Measurements from ENCODE around the gene ZNF618. TPM values are rescaled to one million over a fixed set of nuclear protein-coding genes. Genes with fewer than 3 reads are reported as not detected.

Gene ZNF618
- total RNA-seq, 2 donors from 2014 or later, result 1.4 to 3.0 TPM

DNA sequence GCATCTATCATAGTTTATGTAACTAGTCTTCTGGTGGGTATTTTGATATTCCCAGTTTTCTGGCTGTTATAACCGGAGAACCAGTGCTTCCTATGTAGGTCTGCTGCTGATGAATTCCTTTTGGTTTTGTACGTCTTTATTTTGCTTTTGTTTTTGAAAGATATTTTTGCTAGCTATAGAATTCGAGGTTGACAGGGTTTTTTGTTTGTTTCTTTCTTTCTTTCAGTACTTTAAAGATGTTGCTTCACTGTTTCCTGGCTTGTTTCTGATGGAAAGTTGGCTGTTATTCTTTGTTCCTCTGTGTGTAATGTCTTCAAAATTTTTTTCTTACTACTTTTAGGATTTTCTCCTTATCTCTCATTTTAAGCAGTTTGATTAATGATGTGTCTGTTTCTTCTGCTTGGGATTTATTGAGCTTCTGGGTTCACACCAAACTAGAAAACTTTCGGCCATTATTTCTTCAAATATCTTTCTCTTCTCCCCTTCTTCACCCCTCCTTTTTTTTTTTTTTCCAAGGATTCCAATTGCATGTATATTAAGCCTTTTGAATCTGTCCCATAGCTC is 27.5 kb downstream of the ZNF618 start:
- DNase-seq (ENCODE audit: low spot score), result no peak
- Histone ChIP-seq H3K4me1 (no peaks in the 10 kb centered on the region), H3K36me3 (no peaks in the 10 kb centered on the region), H3K9me3 (peaks cover 0 to 11% of the 10 kb centered on the region in 2 donors), H3K4me3 (no peak overlapping the region), H3K27ac (no peak overlapping the region), H3K27me3 (no peaks in the 10 kb centered on the region)
- TF ChIP-seq, protein P1, sequence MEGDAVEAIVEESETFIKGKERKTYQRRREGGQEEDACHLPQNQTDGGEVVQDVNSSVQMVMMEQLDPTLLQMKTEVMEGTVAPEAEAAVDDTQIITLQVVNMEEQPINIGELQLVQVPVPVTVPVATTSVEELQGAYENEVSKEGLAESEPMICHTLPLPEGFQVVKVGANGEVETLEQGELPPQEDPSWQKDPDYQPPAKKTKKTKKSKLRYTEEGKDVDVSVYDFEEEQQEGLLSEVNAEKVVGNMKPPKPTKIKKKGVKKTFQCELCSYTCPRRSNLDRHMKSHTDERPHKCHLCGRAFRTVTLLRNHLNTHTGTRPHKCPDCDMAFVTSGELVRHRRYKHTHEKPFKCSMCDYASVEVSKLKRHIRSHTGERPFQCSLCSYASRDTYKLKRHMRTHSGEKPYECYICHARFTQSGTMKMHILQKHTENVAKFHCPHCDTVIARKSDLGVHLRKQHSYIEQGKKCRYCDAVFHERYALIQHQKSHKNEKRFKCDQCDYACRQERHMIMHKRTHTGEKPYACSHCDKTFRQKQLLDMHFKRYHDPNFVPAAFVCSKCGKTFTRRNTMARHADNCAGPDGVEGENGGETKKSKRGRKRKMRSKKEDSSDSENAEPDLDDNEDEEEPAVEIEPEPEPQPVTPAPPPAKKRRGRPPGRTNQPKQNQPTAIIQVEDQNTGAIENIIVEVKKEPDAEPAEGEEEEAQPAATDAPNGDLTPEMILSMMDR (IDR thresholded peaks at IDR 0.05), result no peak

DNA sequence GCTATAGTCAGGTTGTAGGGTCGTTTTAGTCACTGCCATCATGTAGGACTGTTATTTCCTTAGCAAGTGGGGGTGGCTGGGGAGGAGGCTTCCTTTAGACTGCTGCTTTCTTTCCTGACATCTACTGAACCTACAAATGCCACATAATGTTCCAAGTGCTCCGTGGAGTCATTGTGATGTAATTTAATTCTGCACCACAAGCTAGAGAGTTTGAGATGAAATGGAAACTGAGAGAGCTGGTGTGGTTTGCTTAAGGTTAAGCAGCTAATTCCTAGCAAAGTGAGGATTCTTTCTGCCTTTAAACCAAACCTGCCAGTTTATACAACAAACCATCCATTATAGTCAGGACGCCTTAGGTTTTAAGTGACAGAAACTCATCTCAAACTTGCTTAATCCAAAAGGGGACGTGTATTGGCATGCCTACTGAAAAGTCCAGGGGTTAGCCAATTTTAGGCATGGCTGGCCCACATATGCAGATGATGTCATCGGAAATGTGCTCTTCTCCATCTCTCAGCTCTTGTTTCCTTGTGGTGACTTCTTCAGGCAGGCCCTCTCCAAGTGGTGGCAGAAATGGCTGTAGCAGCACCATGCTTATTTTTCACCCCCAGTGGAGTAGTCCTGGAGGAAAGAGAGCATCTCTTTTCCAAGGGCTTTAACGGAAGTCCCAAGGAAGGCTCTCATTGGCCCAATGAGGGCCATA is 30.5 kb downstream of the ZNF618 start:
- TF ChIP-seq, protein P1 (IDR thresholded peaks at IDR 0.05), result no peak
- no peak overlapping the region for H3K4me3 ChIP-seq
- DNase-seq (ENCODE audit: low spot score), result peak; percentile 38
- H3K9me3 ChIP-seq, result peaks cover 0 to 11% of the 10 kb centered on the region in 2 donors
- H3K4me1 ChIP-seq, result no peaks in the 10 kb centered on the region
- H3K27ac ChIP-seq, result no peak overlapping the region
- H3K36me3 ChIP-seq, result no peaks in the 10 kb centered on the region
- no peaks in the 10 kb centered on the region for H3K27me3 ChIP-seq

DNA sequence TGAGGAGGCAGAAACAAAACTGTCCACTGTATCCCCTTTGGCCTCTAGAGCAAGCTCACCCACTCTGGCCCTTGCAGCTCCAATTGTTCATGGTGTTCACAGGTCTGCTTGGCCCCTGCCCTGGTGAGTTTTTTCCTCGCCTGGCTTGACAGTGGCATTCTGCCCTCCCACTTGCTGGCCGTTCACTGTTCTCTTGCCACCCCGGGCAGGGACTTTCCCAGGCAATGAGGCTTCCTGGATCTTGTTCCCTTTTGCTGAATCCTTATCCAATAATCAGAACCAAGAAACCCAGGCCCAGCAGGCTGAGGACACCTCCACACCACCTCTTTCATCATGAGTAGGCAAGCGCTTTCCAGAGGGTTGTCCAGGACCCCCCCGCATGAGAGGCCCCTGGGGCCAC is 31.2 kb downstream of the ZNF618 start:
- DNase-seq (ENCODE audit: low spot score), result no peak
- H3K27me3 ChIP-seq, result no peaks in the 10 kb centered on the region
- no peaks in the 10 kb centered on the region for H3K36me3 ChIP-seq
- H3K4me3 ChIP-seq, result no peak overlapping the region
- H3K4me1 ChIP-seq, result no peaks in the 10 kb centered on the region
- H3K27ac ChIP-seq, result no peak overlapping the region
- TF ChIP-seq, protein P1 (IDR thresholded peaks at IDR 0.05), result no peak
- peaks cover 0 to 11% of the 10 kb centered on the region in 2 donors for H3K9me3 ChIP-seq

DNA sequence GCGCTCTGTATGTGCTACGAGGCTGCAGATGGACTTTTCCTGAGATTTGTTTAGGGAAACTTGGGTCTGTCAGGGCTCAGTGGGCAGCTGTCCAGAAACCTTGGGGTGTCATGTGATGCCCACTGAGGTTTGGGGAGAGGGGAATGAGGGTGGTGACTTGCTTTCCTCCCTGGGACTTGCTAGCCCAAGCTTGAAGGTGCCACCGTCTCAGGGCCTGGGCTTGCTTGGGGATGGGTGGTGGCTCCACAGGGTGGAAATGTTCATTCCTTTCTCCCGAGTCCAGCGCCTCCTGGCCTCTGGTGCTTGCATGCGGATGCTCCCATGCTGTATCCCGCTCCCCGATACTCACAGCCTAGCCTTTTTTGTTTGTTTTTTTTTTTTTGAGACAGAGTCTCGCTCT is 33.3 kb downstream of the ZNF618 start:
- peak; percentile 43 for DNase-seq (ENCODE audit: low spot score)
- no peak overlapping the region for H3K4me3 ChIP-seq
- peaks cover 0 to 10% of the 10 kb centered on the region in 2 donors for H3K4me1 ChIP-seq
- H3K9me3 ChIP-seq, result no peaks in the 10 kb centered on the region
- no peaks in the 10 kb centered on the region for H3K27me3 ChIP-seq
- H3K27ac ChIP-seq, result no peak overlapping the region
- no peaks in the 10 kb centered on the region for H3K36me3 ChIP-seq
- TF ChIP-seq, protein P1 (IDR thresholded peaks at IDR 0.05), result no peak

DNA sequence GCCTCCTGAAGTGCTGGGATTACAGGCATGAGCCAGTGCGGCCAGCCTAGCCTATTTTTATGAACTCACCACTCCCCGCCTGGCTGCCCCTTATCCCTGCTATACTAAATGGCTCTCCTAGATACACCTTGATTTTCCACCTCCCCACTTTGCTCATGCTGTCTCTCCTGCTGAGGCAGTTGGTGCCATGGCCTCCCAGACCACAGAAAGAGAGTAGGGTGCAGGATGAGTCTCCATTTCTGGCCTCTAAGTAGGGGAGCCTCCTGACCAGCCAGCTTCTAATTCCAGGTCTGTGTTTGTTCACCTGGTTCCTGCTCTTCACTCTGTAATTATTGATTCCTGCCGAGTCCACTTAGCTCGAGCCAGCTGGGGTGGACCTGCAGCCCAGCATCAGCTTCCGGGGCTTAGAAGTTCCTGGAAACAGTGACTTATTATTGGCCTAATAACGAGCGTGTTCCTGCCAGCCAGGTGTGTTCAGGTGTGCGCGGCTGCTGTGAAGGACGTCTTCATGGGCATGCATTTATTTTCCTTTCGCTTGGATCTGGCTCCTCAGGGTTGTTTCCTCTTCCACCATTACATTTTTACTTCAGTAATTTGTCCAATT is 34.0 kb downstream of the ZNF618 start:
- Histone ChIP-seq H3K4me1 (peaks cover 0 to 10% of the 10 kb centered on the region in 2 donors), H3K27ac (no peak overlapping the region), H3K36me3 (no peaks in the 10 kb centered on the region), H3K9me3 (no peaks in the 10 kb centered on the region), H3K27me3 (no peaks in the 10 kb centered on the region), H3K4me3 (no peak overlapping the region)
- TF ChIP-seq, protein P1 (IDR thresholded peaks at IDR 0.05), result no peak
- peak; percentile 32 for DNase-seq (ENCODE audit: low spot score)
